OCI-LY7 (cell line): ENCODE results near the gene PRLH.

Experiments used
- EZH2phosphoT487 ChIP-seq: fragments of 200-600 bp; sonication (generic); IDR thresholded peaks from 2 replicates; pipeline ENCODE4 v1.6.1; 2018; ENCODE audit warnings: low read depth, borderline replicate concordance, mild to moderate bottlenecking, mixed run types, antibody characterized with exemption, low read length, moderate library complexity, mixed read lengths
- TF ChIP-seq, protein P1 (sequence below): fragments of 200-600 bp; sonication (generic); conservative IDR thresholded peaks from 2 replicates; pipeline ENCODE4 v1.5.1; 2014; ENCODE audit warnings: mild to moderate bottlenecking, antibody characterized with exemption, low read length, moderate library complexity, mixed read lengths

DNA sequence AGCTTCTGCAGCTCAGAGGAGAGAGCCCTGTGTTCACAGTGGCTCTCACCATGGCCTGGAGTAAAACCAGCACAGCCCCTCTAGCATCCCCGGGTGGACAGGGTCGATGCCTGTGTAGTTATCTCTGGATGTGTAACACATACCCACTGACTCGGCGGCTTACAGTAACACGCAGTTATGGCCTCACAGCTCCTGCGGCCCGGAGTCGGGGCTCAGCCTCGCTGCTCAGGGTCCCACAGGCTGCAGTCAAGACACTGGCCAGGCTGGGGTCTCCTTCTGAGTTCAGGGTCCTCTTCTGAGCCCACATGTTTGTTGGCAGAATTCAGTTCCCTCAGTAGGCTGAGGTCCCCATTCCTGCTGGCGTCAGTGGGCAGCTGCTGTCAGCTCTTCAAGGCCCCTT is 26.7 kb downstream of the PRLH start:
- TF ChIP-seq, protein P1, sequence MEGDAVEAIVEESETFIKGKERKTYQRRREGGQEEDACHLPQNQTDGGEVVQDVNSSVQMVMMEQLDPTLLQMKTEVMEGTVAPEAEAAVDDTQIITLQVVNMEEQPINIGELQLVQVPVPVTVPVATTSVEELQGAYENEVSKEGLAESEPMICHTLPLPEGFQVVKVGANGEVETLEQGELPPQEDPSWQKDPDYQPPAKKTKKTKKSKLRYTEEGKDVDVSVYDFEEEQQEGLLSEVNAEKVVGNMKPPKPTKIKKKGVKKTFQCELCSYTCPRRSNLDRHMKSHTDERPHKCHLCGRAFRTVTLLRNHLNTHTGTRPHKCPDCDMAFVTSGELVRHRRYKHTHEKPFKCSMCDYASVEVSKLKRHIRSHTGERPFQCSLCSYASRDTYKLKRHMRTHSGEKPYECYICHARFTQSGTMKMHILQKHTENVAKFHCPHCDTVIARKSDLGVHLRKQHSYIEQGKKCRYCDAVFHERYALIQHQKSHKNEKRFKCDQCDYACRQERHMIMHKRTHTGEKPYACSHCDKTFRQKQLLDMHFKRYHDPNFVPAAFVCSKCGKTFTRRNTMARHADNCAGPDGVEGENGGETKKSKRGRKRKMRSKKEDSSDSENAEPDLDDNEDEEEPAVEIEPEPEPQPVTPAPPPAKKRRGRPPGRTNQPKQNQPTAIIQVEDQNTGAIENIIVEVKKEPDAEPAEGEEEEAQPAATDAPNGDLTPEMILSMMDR: no peak
- no peak for TF ChIP-seq EZH2phosphoT487
